Loucy (cell line): ENCODE measurements around the gene GLT6D1.

Source experiments
- H2AFZ ChIP-seq: fragments of 200-600 bp; sonication (generic); 2 replicates; pipeline ENCODE4 v1.6.0; 2016; ENCODE audit warnings: antibody characterized with exemption, mild to moderate bottlenecking, low read length, moderate library complexity
- H3F3A ChIP-seq: fragments of 200-600 bp; 2 replicates; pipeline ENCODE4 v1.6.0; 2016; ENCODE audit warnings: antibody characterized with exemption, low read depth, mild to moderate bottlenecking
- H3K27me3 ChIP-seq: fragments of 200-600 bp; sonication (generic); 2 replicates; pipeline ENCODE4 v1.6.1; 2014; ENCODE audit warnings: low read length, mild to moderate bottlenecking; ENCODE audit not compliant: insufficient read depth, poor library complexity, severe bottlenecking
- H3K36me3 ChIP-seq: fragments of 200-600 bp; sonication (generic); 2 replicates; pipeline ENCODE4 v1.6.1; 2016; ENCODE audit warnings: low read length; ENCODE audit not compliant: insufficient read depth
- H3K4me1 ChIP-seq: fragments of 200-600 bp; sonication (generic); 2 replicates; pipeline ENCODE4 v1.5.1; 2014; ENCODE audit warnings: low read length, mild to moderate bottlenecking; ENCODE audit not compliant: insufficient read depth, poor library complexity, severe bottlenecking
- H3K4me2 ChIP-seq: fragments of 200-600 bp; sonication (generic); 2 replicates; pipeline ENCODE4 v1.6.0; 2014; ENCODE audit warnings: antibody characterized with exemption, low read length, low read depth, mild to moderate bottlenecking; ENCODE audit not compliant: poor library complexity, severe bottlenecking
- H3K4me3 ChIP-seq: fragments of 200-600 bp; sonication (generic); 2 replicates; pipeline ENCODE4 v1.5.1; 2014; ENCODE audit warnings: low read length, mild to moderate bottlenecking, mixed read lengths; ENCODE audit not compliant: poor library complexity, severe bottlenecking
- H3K79me2 ChIP-seq: fragments of 200-600 bp; sonication (generic); 2 replicates; pipeline ENCODE4 v1.6.1; 2014; ENCODE audit warnings: low read length; ENCODE audit not compliant: insufficient read depth
- H3K9ac ChIP-seq: fragments of 200-600 bp; sonication (generic); 2 replicates; pipeline ENCODE4 v1.6.0; 2014; ENCODE audit warnings: mild to moderate bottlenecking, low read depth, low read length, moderate library complexity; ENCODE audit not compliant: poor library complexity, severe bottlenecking
- H3K9me2 ChIP-seq: fragments of 200-600 bp; sonication (generic); replicated peaks from 2 replicates; pipeline ENCODE4 v1.6.1; 2016; ENCODE audit warnings: low read depth, low read length, mixed read lengths
- H3K9me3 ChIP-seq: fragments of 200-600 bp; sonication (generic); 2 replicates; pipeline ENCODE4 v1.6.1; 2014; ENCODE audit warnings: mild to moderate bottlenecking, antibody characterized with exemption, low read length, low read depth; ENCODE audit not compliant: insufficient read depth
- H4K20me1 ChIP-seq: fragments of 200-600 bp; sonication (generic); 2 replicates; pipeline ENCODE4 v1.6.0; 2014; ENCODE audit warnings: antibody characterized with exemption, low read length, mild to moderate bottlenecking; ENCODE audit not compliant: insufficient read depth, poor library complexity, severe bottlenecking
- CTCF ChIP-seq: fragments of 200-600 bp; sonication (generic); conservative IDR thresholded peaks from 2 replicates; pipeline ENCODE4 v1.5.1; 2014; ENCODE audit warnings: mild to moderate bottlenecking, antibody characterized with exemption, low read length
- EZH2phosphoT487 ChIP-seq: fragments of 200-600 bp; IDR thresholded peaks from 2 replicates; pipeline ENCODE4 v1.6.1; 2018; ENCODE audit warnings: antibody characterized with exemption, mild to moderate bottlenecking, moderate library complexity, borderline replicate concordance

GLT6D1 gene

GRCh38 chr9:135617538-135617900 lies 21.8 kb downstream of the GLT6D1 start:
- H3K4me3 ChIP-seq = no peak overlapping the region
- H3K9me3 ChIP-seq = no peaks in the 10 kb centered on the region; the same call in 1 of the 2 replicates
- H3K27me3 ChIP-seq = no peaks in the 10 kb centered on the region
- H4K20me1 ChIP-seq = no peaks in the 10 kb centered on the region
- no peak overlapping the region for H3K9ac ChIP-seq
- no peaks in the 10 kb centered on the region for H3F3A ChIP-seq
- TF ChIP-seq CTCF (no peak), EZH2phosphoT487 (no peak)
- H2AFZ ChIP-seq = no peak overlapping the region
- no peaks in the 10 kb centered on the region for H3K9me2 ChIP-seq
- H3K79me2 ChIP-seq = no peaks in the 10 kb centered on the region
- no peaks in the 10 kb centered on the region for H3K36me3 ChIP-seq
- no peak overlapping the region for H3K4me2 ChIP-seq
- H3K4me1 ChIP-seq = no peaks in the 10 kb centered on the region

- Histone ChIP-seq H4K20me1 (no peaks in the 10 kb centered on the region), H3K9me3 (no peaks in the 10 kb centered on the region; the same call in 1 of the 2 replicates), H3F3A (no peaks in the 10 kb centered on the region), H3K27me3 (no peaks in the 10 kb centered on the region), H3K9ac (no peak overlapping the region), H2AFZ (no peak overlapping the region), H3K36me3 (no peaks in the 10 kb centered on the region), H3K4me1 (no peaks in the 10 kb centered on the region), H3K4me3 (no peak overlapping the region), H3K9me2 (no peaks in the 10 kb centered on the region), H3K79me2 (no peaks in the 10 kb centered on the region), H3K4me2 (no peak overlapping the region)
- no peak for TF ChIP-seq EZH2phosphoT487
- TF ChIP-seq CTCF = no peak
Measured at GRCh38 chr9:135616619-135617537, 22.5 kb downstream of the GLT6D1 start.

- no peaks in the 10 kb centered on the region for H3K79me2 ChIP-seq
- H3K4me1 ChIP-seq = no peaks in the 10 kb centered on the region
- H2AFZ ChIP-seq = no peak overlapping the region
- no peaks in the 10 kb centered on the region for H3K9me2 ChIP-seq
- no peaks in the 10 kb centered on the region for H3K36me3 ChIP-seq
- no peaks in the 10 kb centered on the region for H3F3A ChIP-seq
- H3K4me2 ChIP-seq = no peak overlapping the region
- H4K20me1 ChIP-seq = no peaks in the 10 kb centered on the region
- H3K27me3 ChIP-seq = no peaks in the 10 kb centered on the region
- TF ChIP-seq EZH2phosphoT487 (no peak), CTCF (no peak)
- peaks cover 2% of the 10 kb centered on the region; the same call in 1 of the 2 replicates for H3K9me3 ChIP-seq
- no peak overlapping the region for H3K9ac ChIP-seq
- H3K4me3 ChIP-seq = no peak overlapping the region
Measured at GRCh38 chr9:135615666-135616618, 23.4 kb downstream of the GLT6D1 start.
